Measurements from ENCODE around the gene GRIN1.

DNA sequence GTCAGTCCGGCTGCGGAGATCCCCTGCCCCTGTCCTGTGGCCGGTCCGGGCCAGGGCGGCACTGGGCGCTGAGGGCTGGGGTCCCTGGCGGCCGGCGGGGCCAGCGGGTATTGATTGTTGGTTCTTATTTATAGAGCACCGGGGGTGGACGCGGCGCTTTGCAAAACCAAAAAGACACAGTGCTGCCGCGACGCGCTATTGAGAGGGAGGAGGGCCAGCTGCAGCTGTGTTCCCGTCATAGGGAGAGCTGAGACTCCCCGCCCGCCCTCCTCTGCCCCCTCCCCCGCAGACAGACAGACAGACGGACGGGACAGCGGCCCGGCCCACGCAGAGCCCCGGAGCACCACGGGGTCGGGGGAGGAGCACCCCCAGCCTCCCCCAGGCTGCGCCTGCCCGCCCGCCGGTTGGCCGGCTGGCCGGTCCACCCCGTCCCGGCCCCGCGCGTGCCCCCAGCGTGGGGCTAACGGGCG is 28.4 kb downstream of the GRIN1 start:
- no peak for TF ChIP-seq EZH2 (IDR thresholded peaks at IDR 0.05; ENCODE audit: borderline replicate concordance, low read depth, low read length, poor library complexity, severe bottlenecking)
- TF ChIP-seq, protein P1, sequence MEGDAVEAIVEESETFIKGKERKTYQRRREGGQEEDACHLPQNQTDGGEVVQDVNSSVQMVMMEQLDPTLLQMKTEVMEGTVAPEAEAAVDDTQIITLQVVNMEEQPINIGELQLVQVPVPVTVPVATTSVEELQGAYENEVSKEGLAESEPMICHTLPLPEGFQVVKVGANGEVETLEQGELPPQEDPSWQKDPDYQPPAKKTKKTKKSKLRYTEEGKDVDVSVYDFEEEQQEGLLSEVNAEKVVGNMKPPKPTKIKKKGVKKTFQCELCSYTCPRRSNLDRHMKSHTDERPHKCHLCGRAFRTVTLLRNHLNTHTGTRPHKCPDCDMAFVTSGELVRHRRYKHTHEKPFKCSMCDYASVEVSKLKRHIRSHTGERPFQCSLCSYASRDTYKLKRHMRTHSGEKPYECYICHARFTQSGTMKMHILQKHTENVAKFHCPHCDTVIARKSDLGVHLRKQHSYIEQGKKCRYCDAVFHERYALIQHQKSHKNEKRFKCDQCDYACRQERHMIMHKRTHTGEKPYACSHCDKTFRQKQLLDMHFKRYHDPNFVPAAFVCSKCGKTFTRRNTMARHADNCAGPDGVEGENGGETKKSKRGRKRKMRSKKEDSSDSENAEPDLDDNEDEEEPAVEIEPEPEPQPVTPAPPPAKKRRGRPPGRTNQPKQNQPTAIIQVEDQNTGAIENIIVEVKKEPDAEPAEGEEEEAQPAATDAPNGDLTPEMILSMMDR (conservative IDR thresholded peaks at IDR 0.05; ENCODE audit: low read depth, low read length), result no peak

All from A673 (cell line).